Measurements from ENCODE around the gene ARHGAP32.

ARHGAP32 gene

DNA sequence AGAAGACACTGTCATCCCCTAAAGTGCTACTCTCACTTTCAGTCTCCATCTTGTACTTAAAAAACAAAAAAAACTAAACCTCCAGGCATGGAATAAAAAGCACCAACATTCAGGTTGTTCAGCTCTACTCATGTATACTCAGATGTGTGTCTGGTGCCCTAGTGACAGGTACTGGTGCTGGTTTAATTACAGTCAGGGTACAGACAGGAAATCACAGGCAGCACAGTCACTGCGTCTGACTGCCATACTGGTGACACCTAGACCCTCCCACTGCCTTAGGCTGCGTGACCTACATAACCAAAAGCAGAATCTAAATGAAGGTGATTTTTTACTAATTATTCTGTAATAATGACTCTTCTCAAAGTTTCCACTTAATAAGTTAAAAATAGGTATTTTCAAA lies at the start of gene ARHGAP32:
Gene ARHGAP32 (minus strand): TSS at position 176 of the 400 bp plus-strand sequence. CDS start 127 bp downstream, at position 49.
- DNase-seq: no peak

DNA sequence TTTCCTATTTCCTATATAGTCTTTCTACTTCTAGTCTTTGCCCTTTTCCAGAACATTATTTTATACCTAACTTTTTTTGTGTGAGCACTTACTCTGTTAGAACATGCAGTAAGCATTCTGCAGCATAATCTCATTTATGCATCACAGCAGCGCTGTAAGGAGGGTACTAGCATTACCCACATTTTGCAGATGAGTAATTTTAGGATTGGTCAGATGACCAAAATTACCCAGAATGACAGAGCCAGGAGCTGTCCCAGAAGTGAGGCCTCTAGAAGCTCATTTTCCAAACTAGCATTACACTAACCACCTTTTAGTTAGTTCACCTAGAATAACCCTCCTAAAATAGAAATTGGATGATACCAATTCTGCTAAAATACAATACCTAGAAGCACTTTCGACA lies 47.1 kb upstream of the ARHGAP32 start:
- DNase-seq: no peak

- DNase-seq: no peak
Measured at GRCh38 chr11:129237880-129238638, 45.9 kb upstream of the ARHGAP32 start.

- no peak for DNase-seq
Measured at GRCh38 chr11:129237456-129237855, 45.3 kb upstream of the ARHGAP32 start.

GRCh38 chr11:129236850-129237249 lies 44.7 kb upstream of the ARHGAP32 start:
- DNase-seq: no peak

GRCh38 chr11:129234978-129235377 lies 42.9 kb upstream of the ARHGAP32 start:
- no peak for DNase-seq

- DNase-seq: no peak
Measured at GRCh38 chr11:129230006-129230405, 37.9 kb upstream of the ARHGAP32 start.

- DNase-seq: no peak
Measured at GRCh38 chr11:129226207-129226798, 34.2 kb upstream of the ARHGAP32 start.

DNA sequence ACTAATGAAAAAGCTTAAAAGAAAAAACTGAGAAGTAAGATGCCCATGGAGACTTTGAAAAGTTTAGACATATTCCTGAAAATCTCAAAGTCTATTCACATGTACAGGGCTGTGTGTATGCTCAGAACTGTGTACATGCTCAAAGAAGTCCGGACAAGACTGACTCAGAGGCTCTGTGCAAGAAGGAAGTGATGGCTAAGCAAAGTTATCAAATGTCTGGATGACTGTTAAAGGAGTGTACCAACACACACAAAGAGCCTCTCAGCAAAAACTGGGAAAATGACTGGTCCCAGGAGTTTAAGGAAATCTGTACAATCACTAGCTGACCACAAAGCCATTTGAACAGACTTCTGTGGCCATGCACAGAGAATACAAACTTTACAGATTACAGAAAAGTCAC lies 33.1 kb upstream of the ARHGAP32 start:
- no peak for DNase-seq

GRCh38 chr11:129224538-129224937 lies 32.4 kb upstream of the ARHGAP32 start:
- DNase-seq: no peak

DNA sequence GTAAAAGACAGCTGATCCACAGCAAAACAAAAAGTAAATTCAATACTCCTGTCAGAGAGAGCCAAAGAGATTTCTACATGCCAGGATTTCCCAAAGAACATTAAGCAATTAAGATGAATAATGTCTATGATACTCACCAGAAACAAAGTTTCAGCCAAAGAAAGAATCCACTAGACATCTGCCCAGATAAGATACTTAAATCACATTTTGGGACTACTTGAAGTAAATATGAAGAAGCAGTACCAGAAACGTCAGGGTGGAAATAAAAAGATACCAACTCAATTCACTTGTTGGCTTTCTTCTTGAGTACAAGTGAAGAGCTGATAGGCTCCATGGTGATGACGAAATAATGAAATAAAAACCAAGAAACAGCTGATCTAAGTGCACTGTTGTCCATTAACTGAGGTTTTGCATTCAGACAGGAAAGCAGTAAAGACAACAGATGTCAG lies 31.6 kb upstream of the ARHGAP32 start:
- no peak for DNase-seq

- no peak for DNase-seq
Measured at GRCh38 chr11:129223260-129223659, 31.1 kb upstream of the ARHGAP32 start.

DNA sequence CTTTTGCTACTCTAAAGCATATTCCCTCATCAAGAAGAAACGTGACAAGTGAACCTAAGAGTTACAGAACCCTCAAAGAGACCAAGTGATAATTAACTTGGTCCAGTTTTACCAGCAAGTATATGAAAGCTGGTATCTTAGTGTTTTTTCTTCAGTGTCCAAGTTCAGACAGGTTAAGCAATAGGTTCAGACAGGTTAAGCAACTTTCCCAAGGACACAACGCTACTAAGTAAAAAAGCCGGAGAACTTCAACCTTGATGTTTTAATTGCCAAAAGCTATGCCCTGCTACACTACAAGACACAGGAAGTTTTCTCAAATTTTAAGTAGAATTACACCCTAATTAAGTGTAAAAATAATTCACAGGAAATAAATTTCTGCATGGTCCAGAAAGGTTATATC lies 30.0 kb upstream of the ARHGAP32 start:
- no peak for DNase-seq

DNA sequence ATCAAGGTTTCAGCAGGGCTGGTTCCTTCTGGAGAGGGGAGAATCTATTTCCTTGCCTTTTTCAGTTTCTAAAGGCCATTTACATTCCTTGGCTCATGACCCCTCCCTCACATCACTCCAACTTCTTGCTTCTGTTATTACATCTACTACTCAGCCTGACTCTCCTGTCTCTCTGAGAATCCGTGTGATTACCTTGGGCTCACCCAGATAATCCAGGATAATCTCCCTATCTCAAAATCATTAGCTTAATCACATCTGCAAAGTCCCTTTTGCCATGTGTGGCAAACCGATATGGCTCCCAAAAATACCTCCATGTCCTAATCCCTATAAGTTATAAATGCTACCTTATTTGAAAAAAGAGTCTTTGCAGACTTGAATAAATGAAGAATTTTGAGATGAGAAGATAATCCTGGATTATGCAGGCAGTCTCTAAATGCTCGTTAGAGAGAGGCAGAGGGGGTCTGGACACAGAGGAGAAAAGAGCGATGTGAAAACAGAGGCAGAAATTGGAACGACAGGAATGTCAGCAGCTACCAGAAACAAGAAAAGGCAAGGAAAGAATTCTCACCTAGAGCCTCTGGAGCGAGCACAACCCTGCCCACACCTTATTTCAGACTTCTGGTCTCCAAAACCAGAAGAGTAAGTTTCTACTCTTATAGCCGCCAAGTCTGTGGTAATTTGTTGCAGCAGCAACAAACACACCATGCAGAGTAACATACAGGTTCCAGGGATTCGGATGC lies 23.6 kb upstream of the ARHGAP32 start:
- no peak for DNase-seq

GRCh38 chr11:129214710-129215295 lies 22.7 kb upstream of the ARHGAP32 start:
- no peak for DNase-seq

DNA sequence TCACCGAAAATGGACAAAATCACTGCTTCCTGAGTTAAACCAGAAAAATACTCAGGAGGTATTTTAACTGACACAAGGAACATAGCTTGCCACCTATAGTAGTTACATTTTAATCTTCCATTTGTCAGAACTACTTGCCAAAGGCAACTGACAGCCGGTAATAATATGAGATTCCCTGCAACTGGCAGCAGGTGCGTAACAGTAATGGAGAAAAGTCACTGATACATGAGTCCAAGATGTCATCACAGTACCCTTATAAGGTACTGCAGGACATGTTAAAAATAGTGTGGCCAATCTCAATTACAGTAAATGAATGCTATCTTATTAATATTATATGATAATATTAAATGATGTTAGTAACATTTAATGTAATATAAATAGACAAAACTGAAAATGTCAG lies 21.1 kb upstream of the ARHGAP32 start:
- DNase-seq: no peak

DNA sequence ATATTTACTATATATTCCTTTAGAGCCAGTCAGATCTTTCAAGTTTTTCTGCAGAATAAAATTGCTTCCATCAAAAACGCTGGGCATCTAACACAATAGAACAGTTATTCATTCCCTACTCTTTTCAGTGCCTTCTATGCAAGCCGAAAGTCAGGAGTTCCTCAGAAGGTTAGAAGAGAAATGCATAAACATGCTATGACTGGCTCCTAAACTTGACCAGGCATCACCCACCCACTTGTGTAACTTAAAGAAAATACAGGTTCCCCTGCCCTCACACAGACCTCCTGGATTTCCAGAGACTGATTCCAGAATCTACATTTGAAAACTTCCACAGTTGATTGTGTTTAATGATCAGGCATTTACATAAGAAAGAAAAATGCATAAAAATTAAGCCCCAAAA lies 19.3 kb upstream of the ARHGAP32 start:
- DNase-seq: no peak

DNA sequence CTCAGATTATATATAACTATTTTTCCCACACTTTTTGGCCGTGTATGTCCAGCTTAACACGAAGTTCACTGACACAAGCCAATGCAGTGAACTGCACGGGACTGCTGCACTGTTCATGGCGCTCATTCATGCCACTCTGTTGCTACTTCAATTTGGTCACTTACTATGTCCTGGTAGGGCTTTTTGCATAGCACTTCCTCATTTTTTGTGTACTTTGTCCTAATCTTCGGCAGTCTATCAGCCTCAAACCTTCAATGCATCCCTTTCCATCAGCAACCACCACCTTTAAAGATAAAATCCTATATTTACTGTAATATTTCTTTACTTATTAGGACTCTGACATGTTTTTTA lies 18.7 kb upstream of the ARHGAP32 start:
- no peak for DNase-seq

DNA sequence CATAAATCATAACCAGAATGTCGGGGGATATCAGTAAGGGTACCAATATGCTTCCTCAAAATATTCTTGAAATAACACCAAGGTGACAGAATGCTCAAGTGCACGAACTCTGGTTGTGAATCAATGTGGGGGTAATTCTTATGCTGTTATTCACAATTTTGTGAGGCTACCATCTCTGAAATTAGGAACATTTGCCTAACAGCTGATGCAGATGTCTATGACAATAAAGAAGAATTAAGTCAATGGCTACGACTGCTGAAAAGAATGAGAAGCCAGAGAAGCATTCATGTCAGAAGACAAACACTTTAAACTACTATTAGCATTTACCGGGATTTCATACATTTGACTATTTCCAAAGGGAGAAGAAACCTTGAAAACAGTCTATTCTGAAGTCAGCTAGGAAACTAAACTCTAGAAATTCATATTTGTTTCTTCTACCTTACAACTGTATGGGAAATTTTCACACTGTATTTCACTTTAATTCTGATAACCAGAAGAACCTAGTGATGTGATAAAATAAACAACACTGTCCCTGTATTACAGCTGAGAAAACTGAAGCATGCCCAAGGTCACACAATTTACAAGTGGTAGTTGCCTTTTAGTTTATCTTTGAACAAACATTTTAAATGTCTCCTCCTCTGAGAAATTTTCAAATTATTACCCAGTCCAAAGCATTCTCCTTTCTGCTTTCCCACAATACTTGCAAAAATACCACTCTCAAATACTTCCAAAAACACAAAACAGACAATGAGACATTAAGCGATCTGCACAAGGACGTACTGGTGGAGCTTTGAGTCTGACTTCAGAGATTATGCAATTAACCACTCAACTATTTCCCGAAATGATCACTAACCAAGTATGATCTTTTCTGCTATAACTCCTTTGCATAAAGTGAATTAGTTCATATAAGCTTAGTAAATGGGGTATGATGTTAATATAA lies 18.0 kb upstream of the ARHGAP32 start:
- DNase-seq: no peak

- no peak for DNase-seq
Measured at GRCh38 chr11:129208863-129209262, 16.7 kb upstream of the ARHGAP32 start.

GRCh38 chr11:129204150-129204838 lies 12.2 kb upstream of the ARHGAP32 start:
- DNase-seq: no peak

- no peak for DNase-seq
Measured at GRCh38 chr11:129202646-129203045, 10.5 kb upstream of the ARHGAP32 start.
